HG02840 (cell line): ENCODE data around the gene ATP8B3.

ENCODE experiments used
- ATAC-seq: cut with Tn5 transposase; IDR thresholded peaks from one replicate; pipeline ENCODE4 v1.9.1; 2021; ENCODE audit warnings: mild to moderate bottlenecking, moderate library complexity, moderate number of reproducible peaks; ENCODE audit not compliant: unreplicated experiment, low FRiP score

ATP8B3 gene

DNA sequence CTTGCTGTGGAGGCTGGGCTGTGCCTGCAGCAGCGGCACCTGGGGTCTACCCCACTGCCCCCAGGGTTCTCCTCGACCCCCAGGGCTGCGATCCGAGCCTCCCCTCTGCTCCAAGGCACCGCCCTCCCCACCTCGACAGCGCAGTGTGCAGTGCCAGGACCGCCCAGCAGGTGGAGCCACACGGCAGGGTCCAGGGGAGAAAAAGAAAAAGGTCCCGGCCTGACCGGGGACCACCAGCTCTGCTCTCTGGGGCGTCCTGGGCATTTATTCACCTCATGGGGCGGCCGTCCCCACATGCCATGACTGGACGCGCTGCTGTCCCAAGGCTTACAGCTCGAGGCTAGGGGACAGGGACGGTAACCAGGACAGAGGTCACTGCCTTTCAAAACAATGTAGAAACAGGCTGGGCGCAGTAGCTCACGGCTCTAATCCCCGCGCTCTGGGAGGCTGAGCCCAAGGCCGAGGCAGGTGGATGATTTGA, 25.6 kb upstream of the ATP8B3 start:
- ATAC-seq = no peak

DNA sequence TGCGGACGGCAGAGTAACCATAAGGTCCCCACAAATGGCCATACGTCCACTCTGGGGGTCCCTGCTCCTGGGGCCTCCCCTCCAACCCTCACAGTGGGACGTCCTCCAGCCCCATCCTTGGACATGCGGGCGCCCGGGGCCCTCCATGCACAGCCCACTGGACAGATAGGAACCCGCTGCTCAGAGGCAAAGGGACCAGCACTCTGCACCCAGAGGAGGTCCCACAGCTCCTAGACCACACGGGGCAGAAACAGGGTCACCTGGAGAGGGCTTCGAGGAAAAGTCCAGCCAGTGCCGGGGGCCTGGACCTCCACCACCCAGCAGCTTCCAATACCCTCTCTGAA, 25.1 kb upstream of the ATP8B3 start:
- ATAC-seq = no peak

DNA sequence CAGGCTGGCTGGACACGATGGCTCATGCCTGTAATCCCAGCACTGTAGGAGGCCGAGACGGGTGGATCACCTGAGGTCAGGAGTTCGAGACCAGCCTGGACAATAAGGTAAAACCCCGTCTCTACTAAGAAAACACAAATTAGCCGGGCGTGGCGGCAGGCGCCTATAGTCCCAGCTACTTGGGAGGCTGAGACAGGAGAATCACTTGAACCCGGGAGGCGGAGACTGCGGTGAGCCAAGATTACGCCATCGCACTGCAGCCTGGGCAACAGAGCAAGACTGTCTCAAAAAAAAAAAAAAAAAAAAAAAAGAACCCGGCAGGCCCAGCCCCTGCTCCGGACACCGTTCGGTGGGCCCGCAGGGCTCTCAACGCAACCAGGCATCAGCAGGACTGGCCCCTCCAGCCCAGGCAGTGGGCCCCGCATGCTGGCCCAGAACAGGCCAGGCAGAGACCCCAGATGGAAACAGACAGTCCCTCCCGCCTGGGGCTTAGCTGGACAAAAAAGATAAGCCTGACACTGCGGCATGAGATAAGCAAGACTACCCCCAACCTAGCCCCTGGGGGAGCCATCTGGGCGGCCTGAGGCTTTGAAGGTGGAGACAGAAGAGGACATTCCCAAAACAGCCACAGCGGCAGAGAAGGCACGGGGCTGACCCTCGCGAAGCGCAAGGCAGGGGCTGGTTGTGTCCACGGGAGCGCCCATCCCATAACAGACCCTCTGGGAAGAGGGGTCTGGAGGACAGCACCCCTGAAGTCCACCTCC, 24.6 kb upstream of the ATP8B3 start:
- ATAC-seq = no peak

DNA sequence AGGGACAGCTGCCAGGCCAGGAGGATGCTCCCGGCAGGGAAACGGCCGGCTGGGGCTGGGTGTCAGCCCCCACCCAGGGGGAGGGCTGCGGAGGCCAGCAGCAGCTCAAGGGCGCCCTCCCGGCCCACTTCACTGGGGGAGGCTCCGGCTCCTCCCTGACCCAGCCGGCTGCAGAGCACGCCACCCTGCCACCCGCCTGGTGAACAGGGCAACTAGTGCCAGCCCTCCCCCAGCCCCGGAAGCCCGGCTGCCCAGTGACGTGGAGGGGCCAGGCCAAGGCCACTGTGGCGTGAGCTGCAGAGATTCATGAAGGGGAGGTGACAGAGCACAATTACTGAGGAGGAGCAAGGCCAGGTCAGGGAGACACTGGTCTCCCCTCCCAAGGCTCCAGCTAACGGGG, 21.5 kb upstream of the ATP8B3 start:
- no peak for ATAC-seq

DNA sequence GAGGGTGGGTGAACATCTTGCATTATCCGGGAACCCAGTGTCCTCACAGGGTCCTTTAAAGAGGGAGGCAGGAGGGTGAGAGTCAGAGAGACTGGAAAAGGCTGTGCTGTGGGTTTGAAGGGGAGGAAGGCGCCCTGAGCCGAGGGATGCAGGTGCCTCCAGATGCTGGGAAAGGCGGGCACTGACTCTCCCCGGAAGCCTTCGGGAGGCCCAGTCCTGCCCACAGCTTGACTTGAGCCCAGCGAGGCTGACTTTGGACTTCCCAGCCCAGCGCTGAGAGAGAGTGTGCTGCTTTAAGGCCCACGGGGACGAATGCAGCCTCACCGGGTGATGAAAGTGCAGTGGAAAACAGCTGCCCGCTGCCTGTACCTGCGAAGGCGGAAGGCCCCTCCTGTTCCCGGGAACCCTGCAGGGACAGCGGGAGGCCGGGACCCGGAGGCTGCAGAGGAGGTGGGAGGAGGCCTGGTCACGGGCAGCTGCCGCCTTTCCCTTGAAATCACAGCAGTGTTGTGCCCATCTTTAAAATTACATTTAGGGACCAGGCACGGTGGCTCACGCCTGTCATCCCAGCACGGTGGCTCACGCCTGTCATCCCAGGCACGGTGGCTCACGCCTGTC, 20.1 kb upstream of the ATP8B3 start:
- ATAC-seq = no peak

DNA sequence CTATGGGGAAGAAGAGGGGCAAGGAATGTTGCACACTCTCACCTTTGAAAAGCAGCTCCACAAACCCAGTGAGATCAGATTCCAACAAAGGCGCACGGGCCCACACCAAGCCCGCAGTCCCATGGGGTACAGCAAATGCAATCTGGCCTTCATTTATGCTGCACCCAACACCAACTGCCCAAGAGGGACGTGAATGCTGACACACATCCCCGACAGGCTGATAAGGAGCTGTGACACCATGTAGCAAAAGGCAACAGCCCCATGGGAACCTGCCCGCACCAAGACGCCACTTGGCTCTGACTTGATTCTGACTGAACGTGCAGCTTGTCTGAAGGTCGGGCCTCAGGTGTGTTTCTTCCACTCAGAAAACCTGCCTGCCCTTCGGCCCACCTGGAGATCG, 18.9 kb upstream of the ATP8B3 start:
- no peak for ATAC-seq

DNA sequence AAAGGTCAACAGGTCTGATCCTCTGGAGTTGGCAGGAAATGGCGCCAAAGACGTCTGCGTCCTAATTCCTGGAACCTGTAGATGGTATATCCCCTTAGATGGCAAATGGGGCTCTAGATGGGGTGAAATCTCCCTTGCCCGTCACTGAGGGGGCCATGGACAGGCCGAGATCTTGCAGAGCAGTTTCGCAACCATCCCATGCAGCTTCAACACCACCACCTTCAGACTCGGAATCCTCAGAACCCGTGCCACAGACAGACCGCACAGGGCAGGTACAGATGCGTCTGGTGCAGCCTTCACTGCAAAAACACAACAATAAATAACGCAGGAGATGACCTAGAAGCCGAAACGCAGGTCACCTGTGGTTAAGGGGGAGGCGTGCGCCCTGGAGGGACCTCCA, 18.5 kb upstream of the ATP8B3 start:
- ATAC-seq = no peak

DNA sequence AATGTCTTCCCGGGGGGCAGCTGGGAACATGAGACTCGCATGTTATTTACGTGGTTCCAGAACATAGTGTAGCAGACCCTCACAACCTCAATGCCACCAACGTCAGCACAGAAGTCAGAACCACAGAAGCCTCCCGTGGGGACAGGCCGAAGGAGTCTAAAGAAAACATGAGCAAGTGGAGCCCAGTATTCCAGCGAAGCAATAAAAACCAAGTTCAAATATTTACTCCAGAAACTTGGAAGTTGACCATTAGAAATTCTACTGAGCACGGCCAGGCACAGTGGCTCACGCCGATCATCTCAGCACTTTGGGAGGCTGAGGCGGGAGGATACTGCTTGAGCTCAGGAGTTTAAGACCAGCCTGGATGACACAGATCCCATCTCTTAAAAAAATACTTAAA, 17.9 kb upstream of the ATP8B3 start:
- ATAC-seq = no peak

DNA sequence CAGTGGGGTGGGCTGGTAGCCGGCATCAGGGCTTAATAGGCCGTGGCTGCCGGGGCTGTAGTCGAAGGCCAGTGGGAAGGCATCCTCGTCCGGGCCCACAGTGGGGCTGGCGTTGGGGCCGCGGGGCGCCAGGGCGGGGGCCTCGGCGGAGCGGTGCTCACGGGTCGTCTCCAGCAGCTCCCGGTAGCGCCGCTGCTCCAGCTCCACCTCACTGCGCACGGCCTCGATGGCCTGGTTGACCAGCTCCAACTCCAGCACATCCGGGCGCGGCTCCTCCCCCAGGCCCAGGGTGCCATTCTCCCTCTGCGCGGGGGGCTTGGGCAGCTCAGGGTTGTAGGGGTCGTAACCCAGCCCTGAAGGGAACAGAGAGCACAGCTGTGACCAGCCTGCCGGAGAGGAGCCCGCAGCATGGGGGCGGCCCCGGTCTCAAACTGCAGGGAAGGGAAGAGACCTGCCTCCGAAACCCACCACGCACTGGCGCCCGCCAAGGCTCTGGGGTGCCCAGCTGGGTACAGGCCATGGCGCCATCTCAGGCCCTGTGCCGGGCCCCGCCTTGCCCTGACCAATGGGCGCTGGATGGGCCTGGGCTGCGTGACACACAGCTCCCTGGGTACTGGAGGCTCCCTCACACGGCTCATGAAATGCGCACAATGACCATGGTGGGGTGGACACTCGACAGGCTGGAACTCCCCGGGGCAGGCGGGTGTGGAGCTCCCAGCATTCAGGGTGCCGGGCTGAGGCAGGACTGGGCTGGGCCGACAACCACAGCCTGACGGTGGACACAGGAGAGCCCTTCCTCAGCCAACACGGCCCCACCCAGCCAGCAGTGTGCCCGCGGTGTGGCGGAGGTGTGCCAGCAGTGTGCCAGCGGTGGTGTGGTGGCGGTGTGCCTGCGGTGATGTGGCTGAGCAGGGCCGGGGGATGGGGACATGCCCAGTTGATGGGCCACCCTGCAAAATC, 16.5 kb upstream of the ATP8B3 start:
- no peak for ATAC-seq

DNA sequence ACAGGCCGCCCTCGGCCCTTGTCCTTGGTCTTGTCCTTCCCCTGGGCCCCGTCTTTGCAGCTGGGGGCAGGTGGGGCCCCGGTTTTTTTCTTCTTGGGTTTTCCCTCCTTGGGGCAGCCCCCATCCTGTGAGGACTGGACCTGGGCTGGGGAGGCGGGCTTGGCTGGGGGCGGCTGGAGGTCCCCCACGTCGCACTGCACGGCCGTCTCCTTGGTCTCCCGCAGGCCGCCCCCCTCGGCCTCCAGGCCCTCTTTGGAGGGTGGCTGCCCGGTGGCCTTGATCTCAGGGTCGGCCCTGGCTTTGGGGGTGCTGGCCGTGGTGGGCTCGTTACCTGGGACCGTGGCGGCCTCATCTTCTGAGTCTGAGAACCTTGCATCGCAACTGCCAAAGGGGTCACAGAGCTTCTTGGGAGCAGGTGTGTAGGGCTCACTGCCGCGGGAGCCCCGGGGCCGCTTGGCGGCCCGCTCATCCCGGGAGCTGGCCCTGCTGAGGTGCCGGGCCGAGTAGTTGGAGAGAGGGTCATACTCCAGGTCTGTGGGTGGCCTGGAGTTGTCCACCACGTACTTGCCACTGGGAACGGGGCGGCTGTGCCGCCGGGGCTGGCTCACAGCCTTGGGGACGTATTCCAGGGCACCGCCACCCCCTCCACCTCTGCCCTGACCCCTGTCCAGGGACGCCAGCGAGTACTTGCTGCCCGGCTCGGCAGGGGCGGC, 15.6 kb upstream of the ATP8B3 start:
- no peak for ATAC-seq

DNA sequence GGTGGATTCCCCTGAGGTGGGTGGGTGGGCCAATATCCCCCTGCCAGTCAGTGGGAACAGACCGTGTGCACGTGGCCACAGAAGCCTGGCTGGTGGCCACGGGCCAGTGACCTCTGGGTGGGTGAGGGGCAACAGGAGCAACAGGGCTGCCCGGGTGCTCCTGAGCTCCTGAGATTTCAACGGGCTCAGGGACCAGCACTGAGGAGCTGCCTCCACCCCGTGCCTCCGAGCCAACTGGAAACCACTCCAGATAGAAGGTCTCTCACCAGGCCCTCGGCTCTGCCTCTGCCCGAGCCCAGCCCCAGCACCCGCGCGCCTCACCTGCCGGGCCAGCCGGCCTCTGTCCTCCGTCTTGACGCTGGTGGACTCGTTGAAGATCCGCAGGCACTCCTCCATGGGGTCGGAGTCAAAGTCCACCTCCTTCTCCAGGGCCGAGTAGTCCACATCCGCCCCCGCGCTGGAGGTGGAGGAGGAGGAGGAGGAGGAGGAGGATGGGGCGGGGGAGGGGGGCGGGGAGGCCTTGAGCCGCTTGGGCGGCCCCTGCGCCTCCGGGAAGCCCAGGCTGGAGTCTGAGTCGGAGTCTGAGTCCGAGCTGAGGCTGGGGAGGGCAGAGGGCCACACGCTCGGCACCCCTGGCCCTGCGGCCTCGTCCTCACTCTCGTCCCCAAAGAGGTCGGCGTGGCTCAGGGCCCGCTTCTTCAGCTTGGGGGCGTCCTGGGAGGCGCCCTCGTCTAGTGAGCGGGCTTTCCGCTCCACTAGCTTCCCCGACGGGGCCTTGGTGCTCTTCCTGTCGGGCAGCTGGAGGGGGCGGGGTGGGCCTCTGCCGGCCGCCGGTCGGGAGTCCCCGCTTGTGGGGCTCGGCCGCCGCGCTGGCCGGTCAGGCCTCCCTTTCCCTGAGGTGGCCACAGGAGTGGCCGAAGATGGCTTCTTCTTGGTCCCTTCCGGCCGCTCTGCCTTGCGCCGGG, 14.8 kb upstream of the ATP8B3 start:
- no peak for ATAC-seq

DNA sequence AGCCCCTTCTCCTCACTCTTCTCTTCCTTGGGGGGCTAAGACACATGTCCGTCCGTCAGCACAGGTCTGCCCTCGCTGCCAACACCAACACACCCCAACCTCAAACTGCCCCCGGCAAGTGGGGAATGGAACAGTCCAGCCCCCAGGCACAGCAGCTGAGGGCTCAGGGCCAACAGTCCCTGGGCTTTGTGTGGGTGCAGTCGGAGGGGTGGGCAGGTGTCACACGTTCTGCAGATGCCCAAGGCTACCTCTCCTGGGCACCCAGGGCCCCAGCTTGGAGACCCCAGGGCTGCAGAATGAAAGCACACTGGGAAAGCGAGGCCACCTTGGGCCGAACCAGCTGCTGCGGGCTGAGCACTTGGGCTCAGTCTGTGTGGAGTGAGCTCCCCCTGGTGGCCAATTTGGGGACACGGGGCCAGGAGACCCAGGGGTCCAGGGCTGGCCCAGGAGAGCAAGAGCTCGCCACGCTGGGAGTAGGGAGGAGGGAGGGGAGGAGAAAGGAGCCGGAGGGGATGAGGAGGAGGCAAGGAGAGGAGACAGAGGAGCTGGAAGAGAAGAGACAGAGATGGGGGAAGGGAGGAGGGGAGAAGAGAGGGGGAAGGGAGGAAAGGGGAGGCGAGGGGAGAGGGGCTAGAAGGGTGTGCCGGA, 14.0 kb upstream of the ATP8B3 start:
- no peak for ATAC-seq

DNA sequence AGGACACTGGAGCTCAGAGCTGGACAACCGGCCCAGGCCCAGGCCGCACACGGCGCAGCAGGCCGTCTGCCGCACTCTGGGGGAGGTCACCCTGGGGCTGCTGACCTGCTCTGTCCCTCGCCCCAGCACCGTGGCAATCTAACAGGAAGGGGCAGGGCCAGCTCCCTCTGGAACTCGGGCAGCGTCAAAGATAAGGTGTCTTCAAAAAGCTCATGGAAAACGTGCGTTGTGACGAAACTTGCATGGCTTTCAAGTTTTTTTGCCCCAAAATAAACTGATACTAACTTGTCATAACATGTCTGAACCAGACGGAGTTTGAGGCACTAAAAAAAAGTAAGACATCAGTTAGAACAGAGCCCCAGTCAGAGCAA, 12.2 kb upstream of the ATP8B3 start:
- no peak for ATAC-seq

DNA sequence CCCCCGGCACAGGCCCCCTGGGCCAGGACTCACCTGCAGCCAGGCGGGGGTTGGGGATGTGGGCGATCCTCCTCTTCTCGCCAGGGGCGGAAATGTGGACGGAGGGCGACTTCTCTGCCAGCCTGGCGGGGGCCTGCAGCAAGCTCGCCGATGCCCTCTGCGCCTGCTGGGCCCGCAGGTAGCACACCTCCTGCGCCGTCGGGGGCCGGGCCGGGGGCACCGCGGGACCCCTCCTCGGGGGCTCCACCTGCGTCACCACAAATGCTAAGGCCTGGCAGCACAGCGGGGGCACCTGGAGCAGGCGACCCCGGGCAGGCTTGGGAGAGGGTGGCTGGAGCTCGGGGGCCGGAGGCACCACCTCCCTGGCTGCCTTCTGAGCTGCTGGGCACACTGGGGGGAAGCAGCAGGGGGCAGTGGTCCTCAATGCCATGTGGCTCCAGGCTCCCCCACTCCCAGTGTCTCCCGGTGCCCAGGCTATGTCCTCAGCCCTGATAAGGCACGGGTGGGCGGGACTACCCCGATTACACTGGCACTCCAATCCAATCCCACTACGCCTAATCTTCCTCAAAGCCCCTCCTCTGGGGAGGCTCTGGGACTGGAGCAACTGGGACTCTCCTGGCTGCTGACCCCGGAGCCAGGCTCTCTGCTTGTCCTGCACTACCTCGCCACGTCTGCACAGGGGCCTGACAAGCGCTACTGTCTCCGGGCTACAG, 11.6 kb upstream of the ATP8B3 start:
- ATAC-seq = no peak

DNA sequence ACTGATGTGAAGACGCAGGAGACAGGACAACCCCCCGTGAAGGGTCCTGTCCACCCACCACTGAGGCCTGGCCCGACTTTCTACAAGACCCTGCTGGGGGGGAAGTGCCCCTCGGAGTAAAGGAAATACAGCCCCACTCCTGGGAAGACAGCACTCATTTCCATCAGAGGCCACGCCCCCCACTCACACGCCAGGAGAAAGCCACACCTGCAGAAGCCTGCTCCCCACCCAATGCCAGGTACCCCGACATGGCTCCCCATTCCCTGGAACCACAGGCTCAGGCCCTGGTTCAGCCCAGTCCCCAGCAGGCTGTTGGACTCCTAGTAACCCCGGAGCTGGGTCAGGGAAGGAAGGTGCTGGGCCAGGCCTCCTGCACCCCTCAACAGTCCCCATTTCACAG, 10.9 kb upstream of the ATP8B3 start:
- no peak for ATAC-seq

DNA sequence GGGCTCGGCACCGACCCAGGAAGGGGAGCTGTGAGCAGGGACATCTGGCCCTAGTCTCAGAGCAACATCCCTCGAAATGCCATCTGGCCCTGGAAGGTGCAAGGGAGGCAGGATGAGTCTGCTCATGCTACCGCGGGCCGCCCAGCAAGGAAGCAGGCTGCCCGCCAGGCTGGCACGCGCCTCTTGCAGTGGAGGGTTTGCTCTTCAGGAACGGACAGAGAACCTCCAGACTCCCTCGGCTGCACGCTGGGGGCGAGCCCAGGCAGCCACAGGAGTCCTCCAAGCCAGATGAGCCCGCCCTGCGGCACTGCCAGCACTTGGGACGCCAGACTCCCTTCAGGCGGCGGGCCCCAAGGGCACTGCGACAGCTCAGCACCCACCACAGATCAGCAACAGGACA, 10.1 kb upstream of the ATP8B3 start:
- no peak for ATAC-seq

DNA sequence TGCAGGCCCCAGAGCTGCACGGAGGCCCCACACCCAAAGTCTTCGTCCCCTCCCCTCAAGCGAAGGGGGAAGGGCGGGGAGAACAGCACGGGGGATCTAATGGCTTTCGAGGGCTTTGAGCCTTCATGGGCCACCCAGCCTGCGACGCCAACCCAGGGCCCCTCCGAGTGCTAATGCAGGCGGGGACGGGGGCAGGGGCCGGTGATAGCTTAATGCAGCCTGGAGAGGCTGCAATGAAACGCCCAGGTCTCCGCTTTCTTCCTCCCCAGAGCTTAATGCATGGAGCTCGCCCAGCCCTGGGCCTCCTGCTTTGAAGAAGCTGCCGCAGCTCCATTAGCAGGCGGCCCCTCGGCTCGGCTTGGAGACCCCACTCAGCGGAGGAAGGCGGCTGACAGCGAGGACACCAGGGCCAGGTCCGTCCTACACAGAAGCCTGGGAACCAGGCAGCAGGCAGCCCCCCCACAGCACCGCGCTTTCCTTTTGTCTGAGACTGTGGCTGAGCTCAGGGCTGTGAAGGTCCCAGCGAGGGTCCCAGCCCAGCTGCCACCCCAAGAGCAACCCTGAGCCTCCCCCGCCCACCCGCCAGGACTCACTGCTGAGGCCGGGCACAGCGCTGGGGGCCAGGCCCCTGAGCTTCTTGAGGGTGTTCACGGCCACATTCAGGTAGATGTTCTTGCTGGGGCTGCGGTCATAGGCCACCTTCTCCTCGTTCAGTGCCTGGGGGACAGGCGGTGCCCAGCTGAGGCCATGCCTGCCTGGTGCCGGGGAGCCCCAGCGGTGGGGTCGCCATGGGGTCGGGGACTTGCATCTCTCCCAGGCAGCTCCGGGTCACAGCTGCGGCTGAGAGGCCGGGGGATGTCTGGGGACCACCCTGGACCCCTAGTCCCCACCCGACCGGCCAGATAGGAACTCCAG, 7.5 kb upstream of the ATP8B3 start:
- no peak for ATAC-seq
